GM20431 (cell line): ENCODE measurements around the gene MLANA.

Source experiments
- in situ Hi-C: fragments of 300-500 bp; cut with MseI, MboI; formaldehyde crosslinking; loops from one replicate; pipeline ENCODE4 v1.15.0; 2020; ENCODE audit warnings: low sequenced_read_pairs; ENCODE audit not compliant: unreplicated experiment

Gene MLANA

DNA sequence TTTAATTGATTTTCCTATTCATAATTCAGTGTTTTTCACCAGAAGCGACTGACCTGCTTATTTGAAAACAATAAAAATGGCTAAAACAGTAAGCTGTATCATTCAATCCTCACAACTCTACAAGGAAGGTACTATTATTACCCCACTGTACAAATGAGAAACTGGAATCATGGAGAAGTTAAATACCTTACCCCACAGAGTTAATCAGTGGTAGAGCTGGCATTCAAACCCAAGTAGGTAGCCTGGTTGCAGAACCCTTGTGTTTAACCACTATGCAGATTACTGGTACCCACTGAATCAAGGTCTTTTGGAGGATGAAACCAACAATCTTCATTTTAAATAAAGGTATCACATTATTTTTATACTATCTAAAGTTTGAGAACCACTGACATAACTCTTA lies 59.6 kb downstream of the MLANA start:
- in situ Hi-C loops: no loop called here

DNA sequence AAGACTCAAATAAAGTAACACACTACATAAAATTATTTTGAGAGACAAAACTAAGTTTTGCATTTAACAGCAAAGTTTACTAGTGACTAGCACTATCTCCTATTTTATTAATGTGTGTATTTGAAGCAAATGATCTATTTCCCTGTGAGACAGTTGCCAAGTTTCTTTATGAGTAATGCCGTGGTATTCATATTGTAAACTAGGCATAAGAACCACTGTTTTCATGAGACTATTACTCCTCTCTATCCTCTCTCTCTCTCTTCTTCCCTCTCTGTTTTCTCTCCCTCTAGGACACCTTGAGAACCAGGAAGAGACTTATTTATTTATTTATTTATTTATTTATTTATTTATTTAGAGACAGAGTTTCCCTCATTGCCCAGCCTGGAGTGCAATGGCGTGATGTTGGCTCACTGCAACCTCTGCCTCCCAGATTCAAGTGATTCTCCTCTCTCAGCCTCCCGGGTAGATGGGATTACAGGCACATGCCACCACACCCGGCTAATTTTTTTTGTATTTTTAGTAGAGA lies 61.1 kb downstream of the MLANA start:
- in situ Hi-C loops: no loop called here

DNA sequence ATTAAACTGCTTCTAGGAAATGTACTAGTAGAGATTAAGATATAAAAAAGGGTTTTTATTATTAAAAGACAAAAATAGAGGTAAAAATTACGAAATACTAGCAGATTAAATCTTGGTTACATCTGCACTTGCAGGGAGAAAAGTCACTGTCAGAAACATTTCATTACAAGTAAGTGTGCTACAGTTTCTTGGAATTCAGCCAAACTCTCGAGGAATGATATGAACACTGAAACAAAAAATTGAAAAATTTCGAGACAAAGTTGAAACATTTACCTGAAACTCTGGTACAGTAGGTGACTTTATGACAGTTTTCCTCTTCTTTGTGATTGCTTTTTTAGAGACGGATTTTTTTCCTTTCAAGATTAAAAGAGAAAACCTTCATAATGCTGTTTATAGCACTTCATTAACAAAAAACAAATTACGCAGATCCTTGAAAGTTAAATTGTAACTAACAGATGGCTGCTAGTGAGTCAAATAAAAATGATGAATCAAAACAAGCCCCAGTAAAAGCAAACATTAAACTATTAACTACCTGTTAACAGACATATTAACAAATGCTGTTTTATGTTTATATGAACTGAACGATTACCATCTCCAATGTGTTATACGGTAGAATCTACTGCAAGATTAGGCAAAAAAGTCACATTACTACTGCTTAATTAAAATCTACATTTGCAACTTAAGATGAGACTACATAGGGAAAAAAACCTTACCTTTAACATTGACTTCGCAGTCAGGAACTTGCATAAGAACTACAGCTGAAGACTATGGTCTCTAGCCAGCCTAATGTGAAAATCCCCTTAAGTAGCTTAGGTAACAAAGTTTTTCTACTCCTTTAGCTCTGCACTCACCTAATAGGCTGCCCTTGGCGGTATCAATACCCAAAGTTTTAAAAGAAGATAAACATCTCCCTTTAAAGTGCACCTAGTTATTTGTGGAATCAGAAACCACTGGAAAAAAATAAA lies 63.3 kb downstream of the MLANA start:
- in situ Hi-C loops: no loop called here

DNA sequence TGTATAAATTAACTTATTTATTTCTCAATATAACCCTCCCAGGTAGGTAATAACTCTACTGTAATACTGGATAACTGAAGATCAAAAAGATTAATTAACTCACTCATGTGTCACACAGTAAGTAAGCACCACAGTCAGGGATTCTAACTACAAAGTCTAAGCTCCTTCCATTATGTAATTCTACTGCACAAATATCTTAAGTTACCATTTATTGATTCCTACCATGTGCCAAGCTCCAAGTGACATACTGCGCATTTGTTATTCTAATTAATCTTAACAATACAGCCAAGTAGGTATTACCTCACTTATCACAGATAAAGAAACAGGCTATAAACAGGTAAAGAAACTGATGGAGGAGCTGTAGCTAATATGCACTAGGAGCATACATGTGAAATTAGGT lies 66.5 kb downstream of the MLANA start:
- in situ Hi-C loops: no loop called here

DNA sequence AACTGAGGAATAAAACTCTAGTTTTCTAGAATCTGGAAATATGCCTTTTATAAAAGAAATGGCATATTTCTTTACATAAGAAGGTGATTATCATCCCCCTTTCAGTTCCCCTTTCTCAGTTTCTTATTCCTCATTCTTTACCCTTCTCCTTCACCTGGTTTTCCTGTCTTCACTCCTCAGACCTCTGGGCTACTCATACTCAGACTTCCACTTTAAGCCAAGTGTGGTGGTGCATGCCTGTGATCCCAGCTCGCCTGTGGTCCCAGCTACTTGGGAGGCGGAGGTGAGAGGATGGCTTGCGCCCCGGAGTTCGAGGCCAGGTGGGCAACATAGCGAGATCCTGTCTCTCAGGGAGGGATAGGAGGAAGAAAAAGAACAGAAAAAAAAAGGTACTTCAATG lies 67.6 kb downstream of the MLANA start:
- in situ Hi-C loops: no loop called here
